ENCODE measurements around the gene EXOC6B.

DNA sequence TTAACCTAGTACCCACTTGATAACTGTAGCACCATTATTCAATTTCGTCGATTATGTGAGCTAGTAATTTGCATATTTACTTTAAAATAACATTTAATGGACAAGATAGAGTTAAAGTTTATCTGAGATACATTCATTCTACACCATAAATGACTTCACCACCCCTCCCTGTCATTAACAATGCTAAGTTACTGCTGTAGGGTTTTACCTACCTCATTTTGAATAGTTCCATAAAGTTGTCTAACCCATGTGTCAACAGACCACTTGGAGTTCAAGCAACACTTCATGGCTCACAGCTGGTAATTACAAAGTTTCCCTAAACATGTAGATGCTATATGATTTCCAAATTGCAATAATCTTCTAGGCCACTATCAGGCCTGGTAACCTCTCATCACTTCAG, 550.7 kb downstream of the EXOC6B start:
- TF ChIP-seq, protein P1, sequence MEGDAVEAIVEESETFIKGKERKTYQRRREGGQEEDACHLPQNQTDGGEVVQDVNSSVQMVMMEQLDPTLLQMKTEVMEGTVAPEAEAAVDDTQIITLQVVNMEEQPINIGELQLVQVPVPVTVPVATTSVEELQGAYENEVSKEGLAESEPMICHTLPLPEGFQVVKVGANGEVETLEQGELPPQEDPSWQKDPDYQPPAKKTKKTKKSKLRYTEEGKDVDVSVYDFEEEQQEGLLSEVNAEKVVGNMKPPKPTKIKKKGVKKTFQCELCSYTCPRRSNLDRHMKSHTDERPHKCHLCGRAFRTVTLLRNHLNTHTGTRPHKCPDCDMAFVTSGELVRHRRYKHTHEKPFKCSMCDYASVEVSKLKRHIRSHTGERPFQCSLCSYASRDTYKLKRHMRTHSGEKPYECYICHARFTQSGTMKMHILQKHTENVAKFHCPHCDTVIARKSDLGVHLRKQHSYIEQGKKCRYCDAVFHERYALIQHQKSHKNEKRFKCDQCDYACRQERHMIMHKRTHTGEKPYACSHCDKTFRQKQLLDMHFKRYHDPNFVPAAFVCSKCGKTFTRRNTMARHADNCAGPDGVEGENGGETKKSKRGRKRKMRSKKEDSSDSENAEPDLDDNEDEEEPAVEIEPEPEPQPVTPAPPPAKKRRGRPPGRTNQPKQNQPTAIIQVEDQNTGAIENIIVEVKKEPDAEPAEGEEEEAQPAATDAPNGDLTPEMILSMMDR (IDR thresholded peaks at IDR 0.05 in 4 of 5, conservative IDR thresholded peaks at IDR 0.05 in 1 of 5), result no peak
- no peak for TF ChIP-seq POLR2A (IDR thresholded peaks at IDR 0.05)

All from gastrocnemius medialis (tissue), 4 donors.